SK-N-MC (cell line): Measurements from ENCODE around the gene GRM7.

Experiments
- EZH2 ChIP-seq: fragments of 200-600 bp; sonication (generic); IDR thresholded peaks from one replicate; pipeline ENCODE4 v1.6.1; 2017; ENCODE audit warnings: antibody characterized with exemption
- FOXP2 ChIP-seq: optimal IDR thresholded peaks from 2 replicates; pipeline ENCODE3; 2011; ENCODE audit warnings: mild to moderate bottlenecking, moderate library complexity; ENCODE audit not compliant: insufficient read depth; ENCODE audit errors: extremely low read length, control extremely low read depth
- POLR2AphosphoS5 ChIP-seq: IDR thresholded peaks from 2 replicates; pipeline ENCODE4 v1.6.1; 2012; ENCODE audit warnings: mild to moderate bottlenecking, low read depth, low read length, borderline replicate concordance

DNA sequence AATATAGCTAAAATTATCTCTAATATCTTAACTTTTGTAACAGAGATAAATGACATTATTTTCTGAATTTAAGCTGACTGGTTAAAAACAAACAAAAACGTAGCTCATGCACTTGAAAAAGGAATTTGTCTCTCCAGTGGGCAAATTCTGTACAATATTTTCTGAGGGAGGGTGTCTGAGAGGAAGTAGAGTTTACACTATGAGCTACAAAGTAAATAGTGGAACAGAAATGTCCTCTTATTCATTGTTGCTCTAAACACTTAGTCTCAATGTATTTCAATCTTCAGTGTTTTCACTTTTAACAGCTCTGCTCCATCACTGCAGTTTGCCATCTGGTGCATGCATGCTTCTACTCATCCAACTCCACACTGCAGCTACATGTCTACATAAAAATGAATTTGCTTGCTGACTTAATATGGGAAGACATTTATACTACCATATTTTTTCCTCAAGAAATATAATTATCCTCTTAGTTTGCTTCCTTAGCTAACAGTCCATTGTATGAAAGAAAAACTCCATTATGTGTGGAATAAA is 823.3 kb downstream of the GRM7 start:
- no peak for TF ChIP-seq POLR2AphosphoS5
- no peak for TF ChIP-seq EZH2
- TF ChIP-seq FOXP2: no peak
